HG02943 (cell line): Measurements from ENCODE around the gene MRPL12.

Experiments used
- ATAC-seq: cut with Tn5 transposase; IDR thresholded peaks from one replicate; pipeline ENCODE4 v1.9.1; 2021; ENCODE audit warnings: mild to moderate bottlenecking, low read depth, moderate library complexity; ENCODE audit not compliant: unreplicated experiment

The MRPL12 gene

DNA sequence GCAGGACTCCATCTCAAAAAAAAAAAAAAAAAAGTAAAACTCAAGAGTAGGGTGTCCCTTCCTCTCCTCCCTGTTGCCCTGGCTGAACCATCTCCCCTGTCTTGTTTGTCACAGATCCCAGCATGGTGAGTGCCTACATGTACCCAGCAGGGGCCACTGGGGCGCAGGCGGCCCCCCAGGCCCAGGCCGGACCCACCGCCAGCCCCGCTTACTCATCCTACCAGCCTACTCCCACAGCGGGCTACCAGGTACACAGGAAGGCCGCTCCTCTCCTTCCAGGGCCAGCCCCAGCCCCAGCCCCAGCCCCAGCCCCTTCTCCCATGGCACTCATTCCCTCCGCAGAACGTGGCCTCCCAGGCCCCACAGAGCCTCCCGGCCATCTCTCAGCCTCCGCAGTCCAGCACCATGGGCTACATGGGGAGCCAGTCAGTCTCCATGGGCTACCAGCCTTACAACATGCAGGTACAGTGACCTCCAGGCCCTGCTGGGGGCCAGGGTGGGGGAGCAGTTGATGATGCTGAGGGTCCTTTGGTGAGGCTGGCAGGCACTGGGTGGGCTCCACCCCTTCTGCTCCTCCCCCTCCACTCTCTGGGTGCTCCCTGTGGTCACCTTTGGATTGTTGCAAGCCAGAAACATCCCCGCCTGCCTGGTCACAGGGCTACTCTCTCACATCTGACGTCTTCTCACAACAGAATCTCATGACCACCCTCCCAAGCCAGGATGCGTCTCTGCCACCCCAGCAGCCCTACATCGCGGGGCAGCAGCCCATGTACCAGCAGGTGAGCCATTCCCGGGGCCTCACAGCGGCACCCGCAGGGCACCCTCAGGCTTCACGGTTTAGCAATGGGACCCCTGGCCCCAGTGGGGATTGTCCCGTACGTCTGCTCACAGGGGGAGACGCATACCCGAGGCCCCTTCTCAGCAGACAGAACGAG lies 2.5 kb upstream of the MRPL12 start:
- ATAC-seq, result no peak

DNA sequence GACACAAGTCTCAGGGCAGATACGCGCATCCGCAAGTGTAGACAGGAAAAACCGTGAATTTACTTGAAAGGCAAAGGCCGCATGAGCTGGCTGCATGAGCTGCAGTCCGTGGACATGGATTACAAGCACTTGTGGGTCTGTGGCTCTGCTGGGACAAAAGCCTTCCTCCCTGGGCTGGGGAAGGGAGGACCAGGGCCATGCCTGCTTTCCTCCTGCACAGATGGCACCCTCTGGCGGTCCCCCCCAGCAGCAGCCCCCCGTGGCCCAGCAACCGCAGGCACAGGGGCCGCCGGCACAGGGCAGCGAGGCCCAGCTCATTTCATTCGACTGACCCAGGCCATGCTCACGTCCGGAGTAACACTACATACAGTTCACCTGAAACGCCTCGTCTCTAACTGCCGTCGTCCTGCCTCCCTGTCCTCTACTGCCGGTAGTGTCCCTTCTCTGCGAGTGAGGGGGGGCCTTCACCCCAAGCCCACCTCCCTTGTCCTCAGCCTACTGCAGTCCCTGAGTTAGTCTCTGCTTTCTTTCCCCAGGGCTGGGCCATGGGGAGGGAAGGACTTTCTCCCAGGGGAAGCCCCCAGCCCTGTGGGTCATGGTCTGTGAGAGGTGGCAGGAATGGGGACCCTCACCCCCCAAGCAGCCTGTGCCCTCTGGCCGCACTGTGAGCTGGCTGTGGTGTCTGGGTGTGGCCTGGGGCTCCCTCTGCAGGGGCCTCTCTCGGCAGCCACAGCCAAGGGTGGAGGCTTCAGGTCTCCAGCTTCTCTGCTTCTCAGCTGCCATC lies 1.7 kb upstream of the MRPL12 start:
- no peak for ATAC-seq

DNA sequence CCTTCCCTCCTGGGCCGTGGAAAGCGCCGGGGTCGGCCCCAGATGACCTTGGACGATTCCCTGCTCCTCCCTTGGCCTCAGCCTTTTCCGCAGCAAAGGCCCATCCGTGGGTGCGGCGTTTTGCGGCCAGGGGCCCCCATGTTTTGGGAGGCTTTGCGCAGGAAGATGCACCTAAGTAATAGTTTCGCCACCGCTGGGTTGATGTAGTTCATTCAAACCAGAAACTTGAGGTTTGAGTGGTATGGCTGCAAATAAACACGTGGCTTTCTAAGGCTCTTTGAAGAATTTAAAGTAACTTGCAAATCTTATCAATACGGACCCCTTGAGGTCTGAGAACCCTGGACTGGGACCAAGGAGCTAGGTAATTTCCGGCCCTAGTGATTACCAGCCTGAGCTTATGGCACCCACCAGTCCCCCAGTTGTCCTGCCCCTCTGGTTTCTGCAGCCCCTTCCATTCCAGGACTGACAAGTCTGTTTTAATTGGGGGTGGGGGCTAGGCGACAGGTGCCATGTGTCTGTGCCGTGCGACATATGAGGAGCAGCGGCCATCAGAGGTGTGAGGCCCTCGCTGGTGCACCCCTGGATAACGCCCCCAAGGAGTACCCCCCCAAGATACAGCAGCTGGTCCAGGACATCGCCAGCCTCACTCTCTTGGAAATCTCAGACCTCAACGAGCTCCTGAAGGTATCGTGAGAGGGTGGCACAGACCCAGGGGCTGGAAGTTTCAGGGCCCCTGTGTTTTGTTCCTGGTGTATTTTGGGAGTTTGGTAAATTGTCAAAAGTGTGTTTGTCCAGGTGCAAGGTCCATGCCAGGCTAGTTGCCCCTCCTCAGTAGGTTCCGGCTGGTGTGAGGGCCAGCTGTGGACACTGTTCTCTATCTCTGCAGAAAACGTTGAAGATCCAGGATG lies 834 bp downstream of the MRPL12 start:
- peak; percentile 18 for ATAC-seq

DNA sequence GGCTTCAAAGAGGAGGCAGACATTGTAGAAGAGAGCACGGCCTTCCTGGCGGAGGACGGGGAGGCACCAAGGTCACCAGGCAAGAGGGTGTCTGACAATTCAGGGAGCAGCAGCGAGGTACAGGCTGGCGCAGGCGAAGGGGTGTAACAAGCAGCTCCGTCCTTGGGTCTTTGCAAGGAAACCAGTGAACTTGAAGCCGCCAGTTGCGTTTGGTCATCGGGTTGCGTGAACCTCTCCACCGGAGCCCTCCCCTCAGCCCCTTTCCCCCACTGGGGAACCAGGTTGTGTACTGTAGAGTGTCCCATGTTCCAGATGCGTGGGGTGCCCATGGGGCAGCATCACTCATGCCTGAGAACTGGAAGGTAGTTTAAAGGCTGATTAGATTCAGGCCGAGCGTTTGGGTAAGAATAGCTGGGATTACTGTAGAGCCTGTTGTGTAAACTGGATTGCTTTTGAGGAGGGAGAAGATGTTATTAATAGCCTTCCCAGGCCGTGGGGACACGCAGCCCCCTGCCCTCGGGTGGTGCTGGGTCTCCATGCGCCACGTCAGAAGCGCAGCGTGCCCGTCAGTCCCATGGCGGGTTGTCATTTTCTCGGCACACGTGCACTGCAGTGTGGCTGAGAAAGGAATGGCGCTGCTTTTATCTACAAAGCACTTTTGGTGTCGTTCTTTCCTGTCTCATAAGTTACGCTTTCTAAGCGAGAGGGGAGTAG lies 2.5 kb downstream of the MRPL12 start:
- no peak for ATAC-seq

DNA sequence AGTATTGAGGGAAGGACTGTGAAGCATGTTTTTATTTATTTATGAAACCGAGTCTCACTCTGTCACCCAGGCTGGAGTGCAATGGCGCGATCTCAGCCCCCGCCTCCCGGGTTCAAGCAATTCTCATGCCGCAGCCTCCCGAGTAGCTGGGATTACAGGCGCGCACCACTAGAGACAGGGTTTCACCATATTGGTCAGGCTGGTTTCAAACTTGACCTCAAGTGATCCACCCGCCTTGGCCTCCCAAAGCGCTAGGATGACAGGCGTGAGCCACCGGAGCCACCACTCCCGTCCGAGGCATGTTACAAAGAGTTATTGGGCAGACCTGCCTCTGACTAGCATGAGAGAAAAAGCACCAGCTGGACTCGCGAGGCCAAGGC lies 3.1 kb downstream of the MRPL12 start:
- ATAC-seq, result no peak

DNA sequence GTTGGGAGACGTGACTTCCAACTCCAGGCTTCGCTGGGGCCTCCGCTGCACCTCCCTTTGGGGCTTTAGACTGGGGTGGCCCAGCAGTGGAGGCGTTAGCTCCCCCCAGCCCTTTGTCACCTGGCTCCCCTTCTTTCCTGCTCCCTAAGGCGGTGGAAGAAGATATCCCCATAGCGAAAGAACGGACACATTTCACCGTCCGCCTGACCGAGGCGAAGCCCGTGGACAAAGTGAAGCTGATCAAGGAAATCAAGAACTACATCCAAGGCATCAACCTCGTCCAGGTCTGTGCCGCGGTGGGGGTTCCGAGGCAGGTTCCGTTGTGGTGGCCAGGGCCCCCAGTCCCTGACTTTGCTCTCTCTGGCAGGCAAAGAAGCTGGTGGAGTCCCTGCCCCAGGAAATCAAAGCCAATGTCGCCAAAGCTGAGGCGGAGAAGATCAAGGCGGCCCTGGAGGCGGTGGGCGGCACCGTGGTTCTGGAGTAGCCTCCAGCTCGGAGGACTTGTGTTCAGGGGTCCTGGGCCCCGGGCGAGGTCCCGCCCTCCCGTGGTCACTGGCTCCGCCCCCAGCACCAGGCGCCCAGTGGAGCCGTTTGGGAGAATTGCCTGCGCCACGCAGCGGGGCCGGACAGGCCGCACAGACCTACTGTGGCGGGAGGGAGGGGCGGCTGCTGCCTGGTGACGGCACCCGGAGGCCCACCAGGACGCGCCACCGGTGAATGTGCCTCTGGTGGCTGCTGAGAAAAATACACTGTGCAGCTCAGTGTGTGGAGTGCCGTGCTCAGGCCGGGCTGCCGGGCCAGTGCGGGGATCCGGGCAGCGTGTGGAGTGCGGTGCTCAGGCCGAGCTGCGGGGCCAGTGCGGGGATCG lies 3.8 kb downstream of the MRPL12 start:
- ATAC-seq, result no peak

DNA sequence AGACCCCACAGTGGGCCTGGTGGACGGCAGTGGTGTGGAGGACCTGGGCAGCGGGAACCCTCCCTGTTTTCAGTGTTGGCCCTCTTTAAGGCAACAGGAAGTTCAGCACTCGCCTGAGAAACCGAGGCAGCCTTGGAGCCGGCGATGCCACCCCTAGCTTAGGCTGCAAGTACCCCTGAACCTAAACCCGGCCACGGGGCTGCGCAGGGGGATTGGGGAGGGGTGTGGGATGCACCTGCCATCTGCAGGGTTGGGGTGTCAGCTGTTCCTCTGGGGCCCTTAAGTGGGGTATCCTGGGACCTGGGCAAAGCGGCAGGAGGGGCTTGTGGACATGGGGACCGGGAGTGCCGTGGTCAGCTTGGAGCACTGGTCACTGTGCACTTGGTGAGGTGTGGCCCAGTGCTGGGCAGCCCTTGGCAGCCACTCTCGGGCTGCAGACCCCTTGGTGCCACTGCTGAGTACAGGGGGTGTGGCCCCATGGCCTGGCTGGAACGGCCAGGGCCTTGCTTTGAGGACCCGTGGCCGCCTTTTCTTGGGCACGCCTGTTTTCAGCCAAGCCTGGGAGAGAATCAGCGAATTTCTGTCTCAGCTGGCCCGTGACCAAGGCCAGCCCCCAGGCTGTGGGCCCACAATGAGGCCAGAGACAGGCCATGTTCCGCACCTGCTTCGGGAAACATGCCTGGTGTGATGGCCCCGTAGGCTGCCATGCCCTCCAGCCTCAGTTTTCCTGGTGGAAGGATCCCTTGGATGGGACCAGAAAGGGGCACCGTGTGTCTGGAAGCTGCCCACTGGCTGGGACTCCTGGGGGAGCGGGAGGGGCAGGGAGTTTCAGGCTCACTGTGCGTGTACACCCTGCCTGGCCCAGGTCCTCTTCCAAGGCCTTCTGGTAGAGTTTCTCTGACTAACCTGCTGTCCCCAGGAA lies 4.8 kb downstream of the MRPL12 start:
- ATAC-seq, result no peak

DNA sequence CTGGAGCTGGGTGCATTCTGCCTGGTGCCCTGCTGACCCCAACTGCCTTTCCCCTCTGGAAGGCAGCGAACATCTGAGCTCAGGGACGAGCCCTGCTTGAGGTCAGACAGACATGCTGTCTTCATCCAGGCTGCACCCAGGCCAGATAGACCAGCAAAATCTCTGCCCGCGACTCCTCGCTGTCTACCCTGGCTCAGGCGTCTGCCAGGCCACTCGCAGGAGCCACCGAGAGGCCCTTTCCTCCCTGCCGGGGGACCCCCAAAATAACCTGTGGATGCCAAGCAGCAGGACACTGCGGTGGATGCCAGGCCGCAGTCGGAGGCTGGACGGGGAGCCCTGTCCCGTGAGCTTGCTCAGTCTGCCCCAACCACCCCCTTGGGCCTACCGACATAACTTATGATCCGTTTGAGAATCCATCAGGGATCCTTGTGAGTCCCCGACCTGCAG lies 5.6 kb downstream of the MRPL12 start:
- ATAC-seq, result no peak

DNA sequence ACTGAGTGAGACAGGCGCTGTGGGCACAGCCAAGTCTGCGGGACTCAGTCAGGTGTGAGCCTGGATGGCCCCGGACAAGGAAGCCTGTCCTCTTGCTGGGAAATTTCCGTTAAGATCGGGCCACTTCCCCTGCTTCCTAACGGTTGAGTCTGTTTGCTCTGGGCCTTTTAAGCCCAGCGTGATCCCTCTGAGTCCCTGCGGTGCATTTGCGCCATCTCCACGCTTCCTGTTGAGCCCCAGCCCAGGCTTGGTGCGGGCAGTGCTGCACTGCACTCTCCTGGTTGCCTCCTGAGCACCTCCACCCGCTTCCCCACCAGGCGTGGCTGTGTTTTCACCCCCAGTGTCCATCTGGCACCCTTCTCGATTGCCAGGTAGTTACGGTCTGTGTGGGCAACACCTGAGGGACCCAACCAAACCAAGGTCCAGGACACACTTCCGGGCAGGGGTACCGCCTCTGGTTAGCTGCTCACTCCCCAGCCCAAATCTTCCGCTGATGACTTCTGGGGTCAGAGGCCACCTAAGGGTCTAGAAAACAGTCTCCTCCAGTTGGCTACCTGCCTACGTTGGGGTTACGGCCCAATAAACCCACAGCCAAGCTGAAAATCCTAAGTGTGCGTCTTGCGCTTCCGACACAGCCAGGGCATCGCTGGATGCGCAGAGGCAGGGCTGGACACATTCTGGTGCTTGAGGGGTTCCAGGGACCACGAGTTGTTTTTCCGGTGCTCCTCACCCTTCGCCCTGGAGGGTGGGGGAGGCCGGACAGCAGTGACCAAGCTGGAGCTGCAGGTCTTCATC lies 7.5 kb downstream of the MRPL12 start:
- ATAC-seq, result no peak

DNA sequence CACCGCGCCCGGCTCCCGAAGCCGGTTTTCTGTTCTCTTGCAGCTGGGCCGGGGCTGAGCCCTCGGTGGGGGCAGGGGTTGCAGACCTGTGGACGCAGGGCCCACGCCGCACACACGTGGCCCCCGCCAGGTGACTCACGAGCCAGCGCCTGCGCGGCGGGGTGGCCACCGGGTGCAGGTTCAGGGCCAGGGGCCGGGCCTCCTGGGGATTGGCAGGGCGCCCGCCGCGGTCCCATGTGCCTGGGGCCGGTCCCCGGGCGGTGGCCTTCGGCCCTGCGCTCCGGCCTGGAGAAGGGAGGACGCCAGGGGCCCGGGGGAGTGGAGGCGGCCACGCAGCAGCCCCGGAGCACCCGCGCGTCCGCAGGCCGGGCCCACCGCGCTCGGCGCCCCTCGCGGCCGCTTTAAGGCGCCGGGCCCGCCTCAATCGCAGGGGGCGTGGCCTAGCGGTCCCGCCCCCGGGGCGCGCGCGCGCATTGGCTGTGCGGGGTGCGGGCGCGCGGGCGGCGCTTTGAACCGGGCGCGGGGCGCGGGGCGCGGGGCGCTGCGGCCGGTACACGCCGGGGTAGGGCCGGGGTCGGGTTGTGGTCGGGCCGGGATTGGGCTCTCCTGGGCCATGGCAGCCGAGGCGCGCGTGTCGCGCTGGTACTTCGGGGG lies 8.8 kb downstream of the MRPL12 start, which contains the start of gene SLC25A10:
Gene SLC25A10, plus strand, starts transcription at position 471 of the 654 bp plus-strand sequence. Its CDS starts 143 bp downstream, at position 614.
- no peak for ATAC-seq

DNA sequence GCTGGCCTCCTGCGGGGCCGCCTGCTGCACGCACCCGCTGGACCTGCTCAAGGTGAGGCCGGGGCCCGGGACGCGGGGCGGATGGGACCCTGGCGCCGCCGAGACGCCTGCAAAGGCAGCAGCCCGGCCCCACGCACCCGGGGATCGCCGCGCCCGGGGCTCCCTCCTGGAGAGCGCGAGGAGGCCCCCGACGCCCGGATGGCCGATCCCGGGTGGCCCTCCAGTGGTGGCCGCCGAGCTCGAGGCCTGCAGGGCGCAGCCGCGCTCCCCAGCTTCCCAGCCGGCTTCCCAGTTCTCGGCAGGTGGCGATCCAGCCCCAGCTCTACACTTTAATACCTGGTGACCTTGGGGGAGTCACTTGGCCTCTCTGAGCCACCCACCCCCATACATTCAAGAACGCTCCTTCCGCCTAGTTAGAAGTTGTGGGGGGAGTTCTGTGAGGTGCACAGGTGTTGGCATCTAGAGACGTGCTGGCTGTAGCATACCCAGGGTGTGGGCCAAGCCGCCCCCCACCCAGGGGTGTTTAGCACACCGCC lies 9.4 kb downstream of the MRPL12 start:
- no peak for ATAC-seq

DNA sequence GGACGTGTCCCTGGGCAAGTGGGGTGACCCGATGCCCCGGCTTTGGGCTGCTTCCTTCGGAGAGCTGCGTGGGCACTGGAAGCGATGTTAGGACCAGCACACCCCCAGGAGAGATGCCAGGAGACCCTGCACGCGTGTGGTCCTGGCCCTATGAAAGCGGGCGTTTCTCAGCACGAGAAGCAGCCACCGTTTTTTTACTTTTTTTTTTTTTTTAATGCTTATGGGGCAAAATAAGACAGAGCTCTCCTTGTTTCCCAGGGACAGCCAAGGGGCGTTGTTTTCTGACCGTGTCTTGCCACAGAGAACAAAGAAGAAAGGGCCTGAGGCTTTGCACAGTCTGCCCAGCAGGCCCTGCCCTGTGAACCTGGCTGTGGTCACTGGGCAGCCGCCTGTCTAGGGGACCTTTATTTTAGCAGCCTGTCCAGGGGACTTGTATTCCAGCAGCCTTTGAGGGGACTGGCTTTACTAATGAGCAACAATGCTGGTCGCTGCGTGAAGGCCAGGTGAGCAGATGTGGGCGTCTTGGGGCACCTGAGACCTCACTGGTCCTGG lies 9.9 kb downstream of the MRPL12 start:
- no peak for ATAC-seq

DNA sequence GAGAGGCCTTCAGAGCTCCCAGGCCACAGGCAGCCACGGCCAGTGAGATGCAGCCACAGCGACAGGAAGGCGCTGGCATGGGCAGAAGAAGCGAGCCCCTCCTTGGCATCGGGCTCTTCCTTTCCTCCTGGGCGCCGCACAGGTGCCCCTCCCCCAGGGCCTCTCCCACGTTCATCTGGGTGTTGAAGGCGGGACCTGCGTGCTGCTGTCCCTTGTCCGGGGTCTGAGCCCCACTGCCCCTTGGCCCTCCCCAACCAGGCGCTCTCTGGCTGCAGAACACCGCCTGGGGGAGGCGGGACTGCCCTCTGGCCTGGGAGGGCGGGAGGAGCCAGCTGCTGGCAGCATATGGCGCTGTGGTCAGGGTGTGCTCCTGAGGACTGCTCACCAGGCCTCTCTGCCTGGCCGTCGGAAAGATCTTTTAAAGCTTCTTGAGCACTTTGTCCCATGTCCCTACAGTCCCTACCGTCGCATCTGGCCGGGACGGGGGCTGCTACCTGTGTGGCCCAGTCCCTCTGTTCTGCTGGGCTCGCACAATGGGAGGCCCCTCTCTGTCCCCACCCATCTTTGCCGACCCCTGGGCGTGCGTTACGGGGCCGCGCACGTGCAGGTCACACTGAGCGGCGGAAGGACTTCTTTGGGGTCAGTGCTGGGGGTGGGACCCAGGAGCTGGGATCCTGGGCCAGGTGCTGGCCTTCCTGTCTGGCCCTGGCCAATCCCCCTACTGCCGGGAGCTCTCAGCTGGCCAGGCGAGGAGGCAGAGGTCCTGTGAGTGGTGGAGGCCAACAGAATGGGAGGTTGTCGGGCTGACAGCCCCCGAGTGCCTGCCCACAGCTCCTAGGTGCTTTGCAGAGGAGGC lies 10.6 kb downstream of the MRPL12 start:
- no peak for ATAC-seq

DNA sequence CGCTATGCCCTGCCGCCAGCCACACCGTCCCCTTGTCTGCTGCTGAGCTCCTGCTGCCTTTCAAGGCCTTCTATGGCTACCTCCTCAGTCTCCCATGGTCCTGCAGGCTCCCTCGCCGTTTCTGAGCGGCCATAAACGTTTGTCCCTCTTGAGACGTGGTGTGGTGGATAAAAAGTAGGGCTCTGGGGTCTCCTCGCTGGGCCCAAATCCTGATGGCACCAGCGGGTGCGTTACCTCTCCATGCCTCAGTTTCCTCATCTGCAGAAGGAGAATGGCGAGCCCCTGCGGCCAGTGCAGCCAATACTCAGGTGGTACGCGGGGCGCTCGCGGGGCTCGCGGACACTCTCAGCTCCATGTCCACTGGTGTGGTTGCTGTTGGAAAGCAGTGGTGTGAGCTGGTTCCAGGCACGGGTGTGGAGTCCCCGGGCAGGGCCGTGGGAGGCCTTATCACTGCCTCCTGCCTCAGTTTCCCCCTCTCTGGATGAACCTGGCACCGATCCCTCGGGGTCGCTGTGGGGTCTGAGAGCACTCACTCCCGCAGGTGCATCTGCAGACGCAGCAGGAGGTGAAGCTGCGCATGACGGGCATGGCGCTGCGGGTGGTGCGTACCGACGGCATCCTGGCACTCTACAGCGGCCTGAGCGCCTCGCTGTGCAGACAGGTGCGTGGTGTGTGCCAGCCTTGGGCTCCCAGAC lies 11.4 kb downstream of the MRPL12 start:
- ATAC-seq, result no peak
